Islet of Langerhans (tissue), 1 donor: ENCODE data around the gene RNASE12.
"Not testable (repeated sequence)": the region's sequence is repeated elsewhere in the genome, so short reads cannot be mapped to it uniquely, and the experiment has no call there.

Source experiments
- FAIRE-seq: peaks from one replicate; lab custom pipeline; 2011; peaks lifted over from hg19 to GRCh38; lab: Jason Lieb, UNC

Gene RNASE12

GRCh38 chr14:20613094-20614037, 22.2 kb upstream of the RNASE12 start:
- FAIRE-seq, result peak; percentile 90

GRCh38 chr14:20612403-20612802, 21.2 kb upstream of the RNASE12 start:
- no peak for FAIRE-seq

GRCh38 chr14:20611277-20611676, 20.1 kb upstream of the RNASE12 start:
- no peak for FAIRE-seq

- FAIRE-seq, result no peak
These were observed 19.0 kb upstream of the RNASE12 start for GRCh38 chr14:20610002-20610765.

- FAIRE-seq, result peak; percentile 33
These were observed 18.2 kb upstream of the RNASE12 start for GRCh38 chr14:20609215-20610001.

GRCh38 chr14:20608383-20609110, 17.4 kb upstream of the RNASE12 start:
- no peak for FAIRE-seq

GRCh38 chr14:20607617-20608016, 16.4 kb upstream of the RNASE12 start:
- no peak for FAIRE-seq

- FAIRE-seq, result no peak
These were observed 15.7 kb upstream of the RNASE12 start for GRCh38 chr14:20606902-20607242.

GRCh38 chr14:20606190-20606901, 15.2 kb upstream of the RNASE12 start:
- FAIRE-seq, result no peak

GRCh38 chr14:20603813-20604690, 12.9 kb upstream of the RNASE12 start:
- no peak for FAIRE-seq

GRCh38 chr14:20602583-20602982, 11.4 kb upstream of the RNASE12 start:
- FAIRE-seq, result no peak

- FAIRE-seq, result no peak
These were observed 10.3 kb upstream of the RNASE12 start for GRCh38 chr14:20601522-20601921.

- FAIRE-seq, result no peak
These were observed 5.9 kb upstream of the RNASE12 start for GRCh38 chr14:20597108-20597507.

GRCh38 chr14:20595726-20596125, 4.5 kb upstream of the RNASE12 start:
- not testable (repeated sequence) for FAIRE-seq

- no peak for FAIRE-seq
These were observed 1.4 kb upstream of the RNASE12 start for GRCh38 chr14:20592574-20592973.

- no peak for FAIRE-seq
These were observed 3.6 kb downstream of the RNASE12 start, which contains the start of gene RNASE11 for GRCh38 chr14:20587489-20588154. Gene RNASE11, minus strand, starts transcription at chr14:20588001.

GRCh38 chr14:20583908-20584307, 7.3 kb downstream of the RNASE12 start:
- no peak for FAIRE-seq

- FAIRE-seq, result no peak
These were observed 8.0 kb downstream of the RNASE12 start for GRCh38 chr14:20583142-20583541.

GRCh38 chr14:20580242-20580641, 10.9 kb downstream of the RNASE12 start:
- FAIRE-seq, result no peak
